C4-2B (cell line): ENCODE results near the gene NUMB.

ENCODE experiments used
- ZFX ChIP-seq: fragments of 450-650 bp; IDR thresholded peaks from 2 replicates; pipeline ENCODE4 v1.6.1; 2017
- TF ChIP-seq, protein P1 (sequence below): fragments of 450-650 bp; conservative IDR thresholded peaks from 2 replicates; pipeline ENCODE4 v1.5.1; 2017; ENCODE audit warnings: mild to moderate bottlenecking

DNA sequence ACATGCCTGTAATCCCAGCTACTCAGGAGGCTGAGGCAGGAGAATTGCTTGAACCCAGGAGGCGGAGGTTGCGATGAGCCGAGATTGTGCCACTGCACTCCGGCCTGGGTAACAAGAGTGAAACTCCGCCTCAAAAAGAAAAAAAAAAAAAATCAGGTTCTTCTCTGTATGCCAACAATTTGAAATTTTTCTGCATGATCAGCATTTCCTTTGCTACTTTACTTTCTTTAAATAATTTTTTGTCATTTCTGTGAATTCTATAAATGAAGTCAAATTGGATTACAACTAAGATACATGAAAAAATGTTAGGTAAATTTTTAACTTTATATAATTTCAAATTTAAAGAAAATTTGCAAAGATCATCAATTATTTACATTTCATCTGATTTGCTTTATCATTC lies 87.8 kb downstream of the NUMB start:
- TF ChIP-seq, protein P1, sequence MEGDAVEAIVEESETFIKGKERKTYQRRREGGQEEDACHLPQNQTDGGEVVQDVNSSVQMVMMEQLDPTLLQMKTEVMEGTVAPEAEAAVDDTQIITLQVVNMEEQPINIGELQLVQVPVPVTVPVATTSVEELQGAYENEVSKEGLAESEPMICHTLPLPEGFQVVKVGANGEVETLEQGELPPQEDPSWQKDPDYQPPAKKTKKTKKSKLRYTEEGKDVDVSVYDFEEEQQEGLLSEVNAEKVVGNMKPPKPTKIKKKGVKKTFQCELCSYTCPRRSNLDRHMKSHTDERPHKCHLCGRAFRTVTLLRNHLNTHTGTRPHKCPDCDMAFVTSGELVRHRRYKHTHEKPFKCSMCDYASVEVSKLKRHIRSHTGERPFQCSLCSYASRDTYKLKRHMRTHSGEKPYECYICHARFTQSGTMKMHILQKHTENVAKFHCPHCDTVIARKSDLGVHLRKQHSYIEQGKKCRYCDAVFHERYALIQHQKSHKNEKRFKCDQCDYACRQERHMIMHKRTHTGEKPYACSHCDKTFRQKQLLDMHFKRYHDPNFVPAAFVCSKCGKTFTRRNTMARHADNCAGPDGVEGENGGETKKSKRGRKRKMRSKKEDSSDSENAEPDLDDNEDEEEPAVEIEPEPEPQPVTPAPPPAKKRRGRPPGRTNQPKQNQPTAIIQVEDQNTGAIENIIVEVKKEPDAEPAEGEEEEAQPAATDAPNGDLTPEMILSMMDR = no peak
- no peak for TF ChIP-seq ZFX
